Measurements from ENCODE around the gene TUBD1. TPM values are rescaled to one million over a fixed set of nuclear protein-coding genes. Genes with fewer than 3 reads are reported as not detected.
"Not testable (repeated sequence)": the region's sequence is repeated elsewhere in the genome, so short reads cannot be mapped to it uniquely, and the experiment has no call there.

TUBD1 gene
- total RNA-seq, 1 donor from 2014 or later = 9.3 TPM

DNA sequence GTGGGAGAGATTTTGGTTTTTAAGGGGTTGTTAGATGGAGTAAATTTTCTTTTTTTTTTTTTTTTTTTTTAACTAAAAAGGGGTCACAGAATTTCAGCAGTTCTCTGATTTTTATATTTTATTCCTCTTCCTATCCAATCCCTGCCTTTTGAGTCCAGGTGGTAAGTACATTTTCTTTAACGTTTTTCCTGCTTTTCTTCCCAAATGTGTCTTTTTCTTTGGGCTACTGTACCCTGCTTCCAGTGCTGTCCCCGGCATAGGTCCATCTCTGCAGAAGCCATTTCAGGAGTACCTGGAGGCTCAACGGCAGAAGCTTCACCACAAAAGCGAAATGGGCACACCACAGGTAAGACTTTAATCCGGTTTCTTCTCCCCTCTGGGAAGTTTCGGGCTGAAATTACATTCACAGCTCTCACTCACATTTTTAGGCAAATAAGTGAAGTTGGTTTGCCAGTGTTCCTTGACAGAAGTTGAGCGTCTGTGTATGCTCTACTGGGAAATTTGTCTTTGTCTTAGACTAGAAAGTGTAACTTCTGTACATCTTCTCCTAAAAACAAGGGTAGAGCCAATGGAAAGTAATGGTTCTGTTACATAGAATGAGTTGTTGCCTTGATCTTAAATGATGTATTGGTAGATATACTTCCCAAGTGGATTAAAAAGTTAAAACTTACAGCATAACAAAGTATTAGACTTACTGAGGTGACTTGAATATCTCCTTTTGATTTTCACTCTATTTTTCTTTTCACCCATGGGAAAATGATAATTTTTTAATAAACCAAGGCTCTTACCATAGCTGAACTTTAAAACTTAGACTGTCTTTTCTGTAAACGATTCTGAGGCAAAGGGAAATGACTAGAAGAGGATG is 54.5 kb downstream of the TUBD1 start:
- peak overlapping the region; percentile 99 for H3K27ac Mint-ChIP-seq
- intact Hi-C loops (cut with micrococcal nuclease) = no loop called here
- H3K4me3 Mint-ChIP-seq (ENCODE audit: low read depth) = peak overlapping the region; percentile 98
- H3K27me3 Mint-ChIP-seq (ENCODE audit: low read depth) = peaks cover 4% of the 10 kb centered on the region
- H3K9me3 Mint-ChIP-seq = no peaks in the 10 kb centered on the region
- H3K36me3 Mint-ChIP-seq (ENCODE audit: low read depth) = peaks cover 66% of the 10 kb centered on the region
- peak; percentile 49 for DNase-seq (ENCODE audit: low spot score)
- peaks cover 30% of the 10 kb centered on the region for H3K4me1 Mint-ChIP-seq (ENCODE audit: low read depth)

- H3K9me3 Mint-ChIP-seq = no peaks in the 10 kb centered on the region
- H3K27me3 Mint-ChIP-seq (ENCODE audit: low read depth) = peaks cover 4% of the 10 kb centered on the region
- peak overlapping the region; percentile 99 for H3K27ac Mint-ChIP-seq
- H3K4me3 Mint-ChIP-seq (ENCODE audit: low read depth) = peak overlapping the region; percentile 98
- DNase-seq (ENCODE audit: low spot score) = peak; percentile 77
- intact Hi-C loops (cut with micrococcal nuclease) = loop anchor here (1.0 to 2.0 kb wide), 4 partner anchors 8 to 75 kb away; no protein-coding TSS in a partner anchor
- H3K36me3 Mint-ChIP-seq (ENCODE audit: low read depth) = peaks cover 63% of the 10 kb centered on the region
- H3K4me1 Mint-ChIP-seq (ENCODE audit: low read depth) = peaks cover 31% of the 10 kb centered on the region
Measured at GRCh38 chr17:59837308-59838051, 55.3 kb downstream of the TUBD1 start.

GRCh38 chr17:59832883-59833379 is 59.8 kb downstream of the TUBD1 start:
- Mint-ChIP-seq H3K27ac (peak overlapping the region; percentile 95), H3K9me3 (no peaks in the 10 kb centered on the region), H3K36me3 (ENCODE audit: low read depth) (peaks cover 30% of the 10 kb centered on the region), H3K27me3 (ENCODE audit: low read depth) (no peaks in the 10 kb centered on the region), H3K4me1 (ENCODE audit: low read depth) (peaks cover 56% of the 10 kb centered on the region), H3K4me3 (ENCODE audit: low read depth) (peak overlapping the region; percentile 66)
- intact Hi-C loops (cut with micrococcal nuclease) = no loop called here
- no peak for DNase-seq (ENCODE audit: low spot score)

DNA sequence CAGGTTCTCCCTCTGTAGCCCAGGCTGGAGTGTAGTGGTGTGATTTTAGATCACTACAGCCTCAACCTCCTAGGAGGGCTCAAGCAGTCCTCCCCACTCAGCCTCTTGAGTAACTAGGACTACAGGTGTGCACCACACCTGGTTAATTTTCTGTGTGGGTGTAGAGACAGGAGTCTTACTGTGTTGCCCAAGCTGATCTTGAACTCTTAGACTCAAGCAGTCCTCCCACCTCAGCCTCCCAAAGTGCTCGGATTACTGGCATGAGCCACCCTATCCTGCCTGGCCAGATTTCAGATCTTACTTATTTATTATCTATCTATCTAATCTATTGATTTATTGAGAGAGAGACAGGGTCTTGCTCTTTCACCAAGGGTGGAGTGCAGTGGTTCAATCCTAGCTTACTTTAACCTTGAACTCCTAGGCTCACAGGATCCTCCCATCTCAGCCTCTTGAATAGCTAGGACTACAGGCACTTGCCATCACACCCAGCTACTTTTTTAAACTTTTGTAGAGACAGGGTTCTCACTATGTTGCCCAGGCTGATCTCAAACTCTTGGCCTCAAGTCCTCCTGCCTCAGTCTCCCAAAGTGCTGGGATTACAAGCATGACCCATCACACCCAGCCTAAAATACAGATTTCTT is 61.8 kb downstream of the TUBD1 start:
- DNase-seq (ENCODE audit: low spot score) = peak; percentile 8
- intact Hi-C loops (cut with micrococcal nuclease) = no loop called here
- no peaks in the 10 kb centered on the region for H3K27me3 Mint-ChIP-seq (ENCODE audit: low read depth)
- no peaks in the 10 kb centered on the region for H3K9me3 Mint-ChIP-seq
- peak overlapping the region; percentile 99 for H3K27ac Mint-ChIP-seq
- H3K4me1 Mint-ChIP-seq (ENCODE audit: low read depth) = peaks cover 57% of the 10 kb centered on the region
- H3K36me3 Mint-ChIP-seq (ENCODE audit: low read depth) = peaks cover 42% of the 10 kb centered on the region
- H3K4me3 Mint-ChIP-seq (ENCODE audit: low read depth) = peak overlapping the region; percentile 85

- Mint-ChIP-seq H3K36me3 (ENCODE audit: low read depth) (peaks cover 50% of the 10 kb centered on the region), H3K9me3 (no peaks in the 10 kb centered on the region), H3K4me1 (ENCODE audit: low read depth) (peaks cover 64% of the 10 kb centered on the region), H3K27ac (peak overlapping the region; percentile 99), H3K27me3 (ENCODE audit: low read depth) (no peaks in the 10 kb centered on the region), H3K4me3 (ENCODE audit: low read depth) (peak overlapping the region; percentile 85)
- intact Hi-C loops (cut with micrococcal nuclease) = no loop called here
- DNase-seq (ENCODE audit: low spot score) = peak; percentile 11
Measured at GRCh38 chr17:59830007-59830630, 62.6 kb downstream of the TUBD1 start.

DNA sequence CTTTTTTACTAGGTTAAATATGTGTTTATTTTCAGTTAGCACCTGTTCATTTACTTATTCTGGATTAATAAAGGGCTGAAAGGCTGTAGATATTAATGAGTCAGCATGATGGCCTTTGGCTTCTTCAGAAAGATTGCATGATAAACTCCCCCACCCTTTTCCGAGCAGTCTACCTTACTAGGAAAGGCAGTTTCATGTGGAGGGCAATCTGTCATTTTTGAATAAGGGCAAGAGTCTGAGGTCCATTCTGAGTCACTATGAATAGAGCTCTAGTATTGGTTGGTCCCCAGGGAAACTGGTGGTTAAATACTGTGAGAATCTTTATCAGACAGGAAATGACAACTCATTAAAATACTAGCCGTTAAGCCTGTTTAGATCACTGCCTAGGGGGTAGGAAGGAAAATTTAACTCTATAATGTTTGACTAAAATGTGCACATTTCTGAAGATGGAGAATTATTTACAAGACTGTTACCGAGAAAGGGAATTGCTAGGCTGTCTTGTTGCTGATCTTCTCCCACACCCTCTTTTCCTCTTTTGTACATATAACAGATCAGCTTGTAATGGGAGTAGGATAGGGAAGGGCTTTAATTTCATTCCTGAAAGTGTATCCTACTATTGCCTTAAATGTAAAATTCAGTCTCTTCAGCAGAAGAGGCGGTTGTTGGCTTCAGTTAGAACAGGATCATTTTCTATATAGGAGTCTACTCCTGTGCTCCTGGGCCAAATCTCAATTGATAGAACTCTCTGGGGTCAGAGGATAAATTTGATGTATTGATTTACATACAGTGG is 63.3 kb downstream of the TUBD1 start:
- DNase-seq (ENCODE audit: low spot score) = peak; percentile 57
- intact Hi-C loops (cut with micrococcal nuclease) = loop anchor here (1.0 to 10.0 kb wide), 9 partner anchors 8 to 1492 kb away; partner anchors contain the start of genes RNF43, RPS6KB1 and TUBD1
- peak overlapping the region; percentile 85 for H3K4me3 Mint-ChIP-seq (ENCODE audit: low read depth)
- peak overlapping the region; percentile 99 for H3K27ac Mint-ChIP-seq
- H3K9me3 Mint-ChIP-seq = no peaks in the 10 kb centered on the region
- H3K36me3 Mint-ChIP-seq (ENCODE audit: low read depth) = peaks cover 50% of the 10 kb centered on the region
- H3K4me1 Mint-ChIP-seq (ENCODE audit: low read depth) = peaks cover 64% of the 10 kb centered on the region
- no peaks in the 10 kb centered on the region for H3K27me3 Mint-ChIP-seq (ENCODE audit: low read depth)

GRCh38 chr17:59828819-59829216 is 63.9 kb downstream of the TUBD1 start:
- not testable (repeated sequence) for DNase-seq (ENCODE audit: low spot score)

GRCh38 chr17:59828478-59828760 is 64.3 kb downstream of the TUBD1 start:
- H3K4me3 Mint-ChIP-seq (ENCODE audit: low read depth) = peak overlapping the region; percentile 85
- no peaks in the 10 kb centered on the region for H3K27me3 Mint-ChIP-seq (ENCODE audit: low read depth)
- H3K4me1 Mint-ChIP-seq (ENCODE audit: low read depth) = peaks cover 62% of the 10 kb centered on the region
- intact Hi-C loops (cut with micrococcal nuclease) = loop anchor here (2.0 to 10.0 kb wide), 5 partner anchors 14 to 1491 kb away; partner anchors contain the start of genes RNF43, RPS6KB1 and TUBD1
- no peak for DNase-seq (ENCODE audit: low spot score)
- H3K36me3 Mint-ChIP-seq (ENCODE audit: low read depth) = peaks cover 49% of the 10 kb centered on the region
- no peaks in the 10 kb centered on the region for H3K9me3 Mint-ChIP-seq
- peak overlapping the region; percentile 99 for H3K27ac Mint-ChIP-seq

More at GRCh38 chr17:59828819-59829216, 63.9 kb downstream of the TUBD1 start:
- Mint-ChIP-seq H3K4me3 (ENCODE audit: low read depth) (peak overlapping the region; percentile 85), H3K27ac (peak overlapping the region; percentile 99), H3K36me3 (ENCODE audit: low read depth) (peaks cover 49% of the 10 kb centered on the region), H3K4me1 (ENCODE audit: low read depth) (peaks cover 64% of the 10 kb centered on the region)
- intact Hi-C loops (cut with micrococcal nuclease) = loop anchor here (1.0 to 10.0 kb wide), 9 partner anchors 8 to 1492 kb away; partner anchors contain the start of genes RNF43, RPS6KB1 and TUBD1
- not testable (repeated sequence) for H3K27me3 Mint-ChIP-seq (ENCODE audit: low read depth); H3K9me3 Mint-ChIP-seq

- peaks cover 47% of the 10 kb centered on the region for H3K36me3 Mint-ChIP-seq (ENCODE audit: low read depth)
- intact Hi-C loops (cut with micrococcal nuclease) = loop anchor here (2.0 to 10.0 kb wide), 5 partner anchors 15 to 1491 kb away; partner anchors contain the start of genes RNF43, RPS6KB1 and TUBD1
Measured at GRCh38 chr17:59827721-59828477, 64.8 kb downstream of the TUBD1 start.

GRCh38 chr17:59826706-59827453 is 65.9 kb downstream of the TUBD1 start:
- Mint-ChIP-seq H3K9me3 (no peaks in the 10 kb centered on the region), H3K27me3 (ENCODE audit: low read depth) (no peaks in the 10 kb centered on the region), H3K36me3 (ENCODE audit: low read depth) (peaks cover 54% of the 10 kb centered on the region), H3K4me3 (ENCODE audit: low read depth) (peak overlapping the region; percentile 85), H3K27ac (peak overlapping the region; percentile 99), H3K4me1 (ENCODE audit: low read depth) (peaks cover 54% of the 10 kb centered on the region)
- DNase-seq (ENCODE audit: low spot score) = no peak
- intact Hi-C loops (cut with micrococcal nuclease) = loop anchor here (5.0 to 10.0 kb wide), 4 partner anchors 65 to 1490 kb away; partner anchors contain the start of genes RNF43, RPS6KB1 and TUBD1

More at GRCh38 chr17:59827721-59828477, 64.8 kb downstream of the TUBD1 start:
- H3K4me3 Mint-ChIP-seq (ENCODE audit: low read depth) = peak overlapping the region; percentile 85
- H3K27ac Mint-ChIP-seq = peak overlapping the region; percentile 99
- DNase-seq (ENCODE audit: low spot score) = no peak
- H3K4me1 Mint-ChIP-seq (ENCODE audit: low read depth) = peaks cover 57% of the 10 kb centered on the region
- H3K27me3 Mint-ChIP-seq (ENCODE audit: low read depth) = no peaks in the 10 kb centered on the region
- no peaks in the 10 kb centered on the region for H3K9me3 Mint-ChIP-seq

Measured in activated T-helper 2 cell treated with anti-CD3 and anti-CD28 coated beads, Interferon-gamma antibody, Interleukin-2, Interleukin-4, amounts not matched to agents 10 μg/mL and 5 μg/mL and 100 μg/mL, durations not matched to agents 14 hours and 24 hours and 36 hours (primary cell).